Ecto neural progenitor cell (in vitro differentiated cells): ENCODE measurements around the gene PRSS16.

Experiments
- DNase-seq: peaks from one replicate; pipeline ENCODE4 v3.0.0-alpha.2; 2018; ENCODE audit warnings: low spot score

The PRSS16 gene

GRCh38 chr6:27287751-27288135 lies 40.2 kb downstream of the PRSS16 start:
- no peak for DNase-seq

GRCh38 chr6:27288136-27289044 lies 40.9 kb downstream of the PRSS16 start:
- no peak for DNase-seq

- no peak for DNase-seq
Observed at GRCh38 chr6:27290065-27290849, 42.8 kb downstream of the PRSS16 start.

GRCh38 chr6:27290850-27291208 lies 43.3 kb downstream of the PRSS16 start:
- DNase-seq, result no peak

- DNase-seq, result peak; percentile 82
Observed at GRCh38 chr6:27293436-27294098, 46.1 kb downstream of the PRSS16 start.

- DNase-seq, result no peak
Observed at GRCh38 chr6:27294409-27294808, 46.9 kb downstream of the PRSS16 start.

GRCh38 chr6:27295301-27296079 lies 48.0 kb downstream of the PRSS16 start:
- peak; percentile 58 for DNase-seq

- peak; percentile 81 for DNase-seq
Observed at GRCh38 chr6:27296106-27296783, 48.7 kb downstream of the PRSS16 start.

- no peak for DNase-seq
Observed at GRCh38 chr6:27297484-27297856, 50.0 kb downstream of the PRSS16 start.

- DNase-seq, result no peak
Observed at GRCh38 chr6:27297857-27298730, 50.6 kb downstream of the PRSS16 start.

- no peak for DNase-seq
Observed at GRCh38 chr6:27303613-27304272, 56.2 kb downstream of the PRSS16 start.
